Stimulated activated CD8-positive, alpha-beta memory T cell treated with anti-CD3 and anti-CD28 coated beads, Interleukin-15, amount 100 ng/mL, for 48 hours (primary cell): ENCODE results near the gene NTNG1.
"Not testable (repeated sequence)": the region's sequence is repeated elsewhere in the genome, so short reads cannot be mapped to it uniquely, and the experiment has no call there.

Experiments
- DNase-seq, 2 donors: peaks; one replicate each; pipeline ENCODE4 v3.0.0-alpha.2; 2020; ENCODE audit warnings: low read depth in 2 of 2

The NTNG1 gene

DNA sequence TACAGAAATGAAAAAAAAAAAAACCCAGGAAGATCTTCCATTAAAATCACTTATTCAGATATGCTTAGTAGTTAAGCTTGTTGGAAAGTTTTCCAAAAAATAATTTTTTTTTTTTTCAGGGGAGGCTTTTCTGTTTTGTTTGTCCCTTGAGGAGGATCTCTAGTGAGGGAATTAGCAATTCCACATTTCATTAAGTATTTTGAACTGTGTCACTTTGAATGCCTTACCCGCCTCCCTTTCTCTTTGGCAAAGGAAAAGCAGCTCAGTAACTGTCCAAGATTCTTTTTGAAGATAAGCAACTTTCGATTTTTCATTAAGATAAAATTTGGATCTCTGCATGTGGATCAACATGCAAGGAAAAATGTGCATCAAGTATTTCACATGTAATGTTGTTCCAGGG lies 1.8 kb downstream of the NTNG1 start:
- no peak for DNase-seq

DNA sequence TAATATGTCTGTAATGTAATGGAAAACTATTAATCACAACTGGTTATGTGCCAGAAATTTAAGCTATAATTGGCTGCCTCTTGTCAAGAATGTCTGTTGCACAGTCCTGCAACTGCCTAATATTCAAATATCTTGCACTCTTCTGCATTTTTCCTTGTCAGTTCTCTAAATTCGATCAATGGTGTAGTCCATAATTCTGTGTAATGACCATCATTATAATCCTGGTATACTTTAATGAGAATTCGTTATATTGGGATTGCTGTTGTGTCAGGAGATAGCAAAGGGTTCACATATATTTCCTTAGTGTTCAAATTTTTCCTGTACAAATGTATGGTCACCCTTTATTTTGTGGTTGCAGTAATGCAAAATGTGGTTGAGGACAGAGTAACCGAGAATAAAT lies 4.8 kb downstream of the NTNG1 start:
- DNase-seq: no peak

DNA sequence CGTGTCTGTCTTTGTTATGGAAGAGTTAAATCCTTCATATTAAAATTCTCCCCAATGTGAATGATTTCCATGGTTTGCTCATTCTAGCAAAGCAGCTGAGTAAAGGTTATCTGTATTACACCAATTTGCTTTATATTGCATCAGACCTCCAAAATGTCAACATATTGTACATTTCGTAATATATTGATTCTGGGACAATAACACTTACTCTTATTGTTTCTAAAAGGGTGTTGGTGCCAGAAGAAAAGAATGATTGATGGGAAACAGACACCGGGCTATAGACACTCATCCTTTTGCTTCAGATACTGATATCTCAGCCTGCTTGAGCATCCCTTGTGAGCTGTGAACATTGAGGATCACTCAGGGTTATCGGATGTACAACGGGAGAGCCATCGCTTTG lies 7.0 kb downstream of the NTNG1 start:
- no peak for DNase-seq

DNA sequence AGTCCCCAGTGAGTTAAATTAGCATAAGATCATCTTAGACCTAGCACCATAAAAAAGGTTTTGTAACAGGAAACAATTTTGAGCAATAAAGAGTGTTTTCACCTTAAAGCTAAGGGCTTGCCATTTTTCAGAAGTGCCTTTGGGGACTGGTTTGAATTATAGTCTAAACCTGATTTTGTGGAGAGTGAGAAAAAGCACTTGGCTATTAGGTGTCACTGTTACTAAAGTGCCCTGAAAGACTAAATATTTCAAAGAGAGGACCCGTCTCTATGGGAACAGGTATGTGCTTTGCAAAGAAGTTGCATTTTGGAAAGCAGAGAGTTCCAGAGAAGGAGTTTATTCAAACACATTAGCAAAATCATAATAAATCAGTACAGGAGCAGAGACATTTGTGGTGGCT lies 9.1 kb downstream of the NTNG1 start:
- no peak for DNase-seq

DNA sequence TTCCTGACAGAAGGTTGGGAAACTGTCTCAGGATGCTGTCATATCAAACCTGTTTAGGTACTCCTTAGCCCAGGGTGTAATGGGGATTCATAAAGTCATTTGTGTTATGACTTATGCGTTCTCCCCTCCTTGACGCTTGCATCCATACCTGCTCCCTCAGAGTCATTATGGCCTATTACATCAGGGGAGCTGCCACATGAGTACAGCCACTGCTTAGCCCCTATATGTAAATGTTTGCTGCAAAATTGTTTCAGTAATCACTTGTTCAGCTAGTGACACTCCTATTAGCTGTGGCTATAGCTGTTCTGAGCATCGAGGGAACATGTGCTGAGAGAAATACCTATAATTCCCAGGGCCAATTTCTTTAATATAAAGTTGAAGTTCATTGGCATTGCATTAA lies 10.5 kb downstream of the NTNG1 start:
- no peak for DNase-seq

DNA sequence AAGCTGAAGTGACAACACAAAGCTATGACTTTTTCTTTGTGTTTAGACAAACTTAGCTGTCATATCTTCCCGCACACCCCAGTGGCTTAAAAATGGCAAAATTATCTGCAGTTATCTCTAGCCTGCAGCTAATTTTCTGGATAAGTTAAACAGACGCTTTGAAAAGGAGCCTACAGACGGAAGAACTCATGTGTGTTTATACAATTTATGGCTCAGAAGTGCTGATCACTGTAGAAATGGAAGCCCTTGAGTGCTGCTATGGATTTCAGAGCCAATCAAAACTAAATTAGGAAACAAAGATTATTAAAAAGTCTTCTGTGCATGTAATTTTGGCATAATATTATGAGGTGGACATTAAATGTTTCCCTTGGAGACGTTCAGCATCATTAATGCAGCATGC lies 11.6 kb downstream of the NTNG1 start:
- no peak for DNase-seq

DNA sequence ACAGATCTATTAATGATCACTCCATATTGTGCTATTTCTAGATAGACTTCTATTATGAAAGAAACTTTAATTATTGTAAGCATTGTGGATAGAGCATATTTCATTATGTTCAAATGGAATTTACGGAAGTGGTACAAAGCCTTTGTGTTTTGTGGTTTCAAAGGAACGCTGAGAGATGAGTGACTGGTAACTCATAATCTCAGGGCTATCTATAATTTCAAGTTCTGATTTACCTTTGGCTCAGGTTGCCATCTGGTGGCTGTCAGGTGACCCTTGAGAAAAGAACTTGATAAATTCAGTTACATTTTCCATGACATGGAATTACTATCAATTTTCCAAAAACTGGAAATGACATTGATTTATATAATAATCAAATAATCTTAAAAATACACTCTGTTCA lies 12.2 kb downstream of the NTNG1 start:
- DNase-seq: no peak

DNA sequence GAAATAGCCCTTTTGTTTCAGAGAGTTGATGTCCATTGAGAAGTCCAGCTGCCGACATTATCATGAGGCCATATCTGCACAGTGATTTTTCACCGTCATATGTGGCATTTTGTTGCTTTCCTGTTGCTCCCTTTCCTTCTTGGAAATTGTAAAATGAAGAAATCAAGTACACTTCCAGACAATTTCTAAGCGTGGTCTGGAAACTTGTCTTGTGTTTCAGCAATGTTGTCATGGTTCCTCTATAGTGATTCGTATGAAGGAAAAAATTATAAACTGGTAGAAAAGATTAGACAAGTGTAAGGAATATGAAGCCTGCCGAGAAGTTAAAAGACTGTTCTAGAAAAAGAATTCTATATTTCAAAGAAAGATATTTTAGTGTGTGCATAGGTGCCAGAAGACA lies 17.7 kb downstream of the NTNG1 start:
- no peak for DNase-seq

DNA sequence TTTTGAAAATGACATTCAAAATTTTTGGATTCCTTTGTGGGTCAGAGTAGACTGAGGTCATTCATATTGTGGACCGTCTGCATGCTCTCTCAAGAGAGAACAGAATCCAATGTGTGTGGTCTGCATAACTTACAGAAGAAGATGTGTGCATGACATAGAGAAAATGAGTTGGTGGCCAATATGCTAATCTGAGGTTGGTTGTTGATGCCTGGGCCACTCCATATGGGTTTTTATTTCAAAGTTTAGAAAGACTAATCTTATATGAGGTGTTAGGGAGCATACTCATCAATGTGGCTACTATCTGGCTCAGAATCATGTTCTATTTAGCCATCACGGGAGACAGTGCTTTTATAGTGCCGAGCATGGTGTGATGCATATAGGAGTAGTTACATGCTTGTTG lies 18.2 kb downstream of the NTNG1 start:
- DNase-seq: no peak

DNA sequence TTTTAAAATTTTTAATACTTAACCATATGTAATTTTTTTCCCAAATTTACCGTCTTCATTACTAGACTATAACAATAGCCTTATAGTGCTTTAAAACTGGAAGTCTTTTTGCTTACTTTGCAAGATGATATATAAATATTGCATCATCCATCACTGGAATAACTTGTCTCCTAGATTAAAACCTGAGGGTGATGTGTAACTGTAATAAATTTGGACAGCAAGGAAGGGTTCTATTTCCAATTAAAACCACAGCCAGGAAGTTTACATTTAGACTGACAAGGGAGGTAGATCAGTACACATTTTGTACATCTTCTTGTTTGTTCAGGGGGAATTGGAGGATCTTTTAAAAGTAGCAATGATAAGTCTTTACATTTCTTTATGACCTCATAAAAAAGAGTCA lies 21.9 kb downstream of the NTNG1 start:
- no peak for DNase-seq

DNA sequence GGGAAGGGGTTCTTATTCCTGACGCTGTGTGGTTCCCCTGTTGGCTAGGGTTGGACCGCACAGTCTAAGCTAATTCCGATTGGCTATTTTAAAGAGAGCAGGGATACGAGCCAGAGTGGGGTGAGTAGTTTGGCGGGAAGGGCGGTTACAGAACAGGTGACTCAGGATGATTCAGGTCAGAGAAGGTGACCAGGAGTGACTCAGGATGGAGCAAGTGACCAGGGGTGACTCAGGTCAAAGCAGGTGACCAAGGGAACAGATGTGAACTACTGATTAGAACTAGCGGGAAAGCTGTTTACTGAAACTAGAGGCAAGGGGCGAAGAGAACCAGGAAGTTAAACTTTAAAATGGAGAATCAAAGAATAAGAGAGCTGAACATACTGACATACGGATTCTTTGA lies 24.1 kb downstream of the NTNG1 start:
- not testable (repeated sequence) for DNase-seq

DNA sequence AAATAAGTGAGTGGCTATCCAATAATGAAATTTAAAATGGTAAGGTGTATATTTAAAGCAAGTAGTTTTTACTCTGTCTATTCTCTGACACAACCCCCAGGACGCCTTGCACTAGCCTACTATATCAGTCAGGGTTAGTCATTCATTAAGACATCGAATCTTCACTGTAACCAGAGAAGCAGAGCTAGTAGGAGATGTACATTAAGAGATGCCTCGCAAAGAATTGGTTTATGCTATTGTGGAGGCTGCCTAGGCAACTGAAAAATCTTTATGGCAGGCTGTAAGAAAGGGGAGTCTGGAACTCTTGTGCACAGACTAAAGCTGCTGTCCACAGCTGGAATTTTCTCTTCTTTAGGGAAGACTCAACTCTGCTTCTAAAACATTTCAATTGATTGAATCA lies 28.8 kb downstream of the NTNG1 start:
- DNase-seq: no peak

DNA sequence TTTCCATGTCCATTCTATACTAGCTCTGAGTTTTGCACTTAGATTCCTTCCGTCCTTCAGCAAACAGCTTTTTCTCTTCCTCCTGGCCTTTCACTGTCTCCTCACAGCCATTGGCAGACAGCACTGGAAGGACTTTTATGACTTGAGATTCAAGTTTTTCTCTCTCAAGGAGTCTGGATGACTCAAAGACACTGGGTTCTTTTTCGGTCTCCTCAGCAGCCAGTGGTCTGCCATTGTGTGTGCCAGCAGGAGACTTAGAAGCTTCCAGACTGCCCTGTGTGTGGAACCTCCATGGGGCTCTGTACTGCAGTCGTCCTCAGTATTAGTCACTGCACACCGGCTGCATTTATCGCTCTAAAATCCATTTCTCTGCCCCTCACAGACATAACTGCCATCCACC lies 30.5 kb downstream of the NTNG1 start:
- no peak for DNase-seq

DNA sequence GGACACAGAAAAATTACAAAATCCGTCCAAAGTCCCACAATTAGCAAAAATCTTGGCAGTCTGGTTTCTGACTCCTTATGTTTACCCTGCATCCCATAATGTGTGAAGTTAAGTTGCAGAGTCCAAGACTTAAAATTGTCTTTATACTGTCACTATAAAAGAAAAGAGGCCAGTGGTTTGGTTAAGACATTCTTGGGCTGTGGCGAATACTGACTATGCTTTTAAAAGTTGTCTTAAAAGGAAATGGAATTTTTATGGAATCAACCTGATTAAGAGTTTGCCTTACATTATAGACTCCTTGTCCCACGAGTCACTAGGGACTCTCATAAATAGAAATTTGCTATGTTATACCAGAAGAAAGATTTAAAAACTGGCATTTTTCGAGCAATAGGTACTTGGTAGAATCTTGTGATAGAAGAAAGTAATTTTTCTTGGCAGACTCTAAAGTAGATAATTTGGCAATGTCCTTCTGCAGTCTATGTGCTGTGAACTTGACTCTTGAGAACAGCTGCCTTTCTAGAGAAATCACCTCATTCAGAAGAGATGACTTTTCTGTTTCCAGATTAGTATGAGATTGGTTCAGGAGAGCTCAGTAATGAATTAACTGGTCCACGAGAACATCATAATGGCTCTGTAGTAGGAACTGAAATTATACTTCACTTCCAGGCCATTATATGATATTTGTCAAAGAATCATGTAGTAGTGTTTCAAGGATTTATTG lies 31.8 kb downstream of the NTNG1 start:
- DNase-seq: no peak

DNA sequence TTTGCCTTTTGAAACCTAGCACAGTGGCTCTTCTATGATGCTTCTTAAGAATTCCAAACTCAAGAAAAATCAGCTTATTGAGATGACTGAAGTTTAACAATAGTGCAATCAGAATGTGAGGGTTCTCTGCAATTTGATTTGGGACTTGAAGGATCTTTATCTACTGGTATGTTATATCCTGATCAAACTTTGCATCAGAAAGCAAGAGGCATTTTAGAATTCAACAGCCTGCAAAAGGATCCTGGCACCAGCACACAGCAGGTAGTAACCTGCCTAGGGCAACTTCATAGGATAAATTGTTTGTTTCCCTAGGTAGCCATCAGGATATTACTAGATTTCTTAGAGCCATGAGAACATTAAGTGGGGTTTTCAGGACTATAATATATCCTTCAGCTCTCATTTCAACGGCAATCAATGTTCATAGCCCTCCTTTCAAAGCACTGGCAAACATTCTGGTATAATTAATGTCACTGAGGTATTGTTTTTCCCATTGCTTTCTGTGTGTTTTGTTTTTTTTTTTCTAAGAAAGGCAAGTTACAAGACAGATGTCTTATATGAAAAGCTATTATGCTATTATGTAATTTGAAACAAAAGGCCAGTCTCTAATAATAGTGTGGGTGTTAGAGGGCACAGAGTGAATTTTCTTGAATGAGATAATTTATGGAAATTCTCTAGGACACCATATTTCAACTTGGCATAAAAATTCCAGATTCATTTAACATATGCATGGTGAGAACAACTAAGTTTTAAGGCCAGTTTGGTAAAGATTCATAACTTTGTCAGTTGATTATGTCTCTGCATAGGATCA lies 34.5 kb downstream of the NTNG1 start:
- no peak for DNase-seq

DNA sequence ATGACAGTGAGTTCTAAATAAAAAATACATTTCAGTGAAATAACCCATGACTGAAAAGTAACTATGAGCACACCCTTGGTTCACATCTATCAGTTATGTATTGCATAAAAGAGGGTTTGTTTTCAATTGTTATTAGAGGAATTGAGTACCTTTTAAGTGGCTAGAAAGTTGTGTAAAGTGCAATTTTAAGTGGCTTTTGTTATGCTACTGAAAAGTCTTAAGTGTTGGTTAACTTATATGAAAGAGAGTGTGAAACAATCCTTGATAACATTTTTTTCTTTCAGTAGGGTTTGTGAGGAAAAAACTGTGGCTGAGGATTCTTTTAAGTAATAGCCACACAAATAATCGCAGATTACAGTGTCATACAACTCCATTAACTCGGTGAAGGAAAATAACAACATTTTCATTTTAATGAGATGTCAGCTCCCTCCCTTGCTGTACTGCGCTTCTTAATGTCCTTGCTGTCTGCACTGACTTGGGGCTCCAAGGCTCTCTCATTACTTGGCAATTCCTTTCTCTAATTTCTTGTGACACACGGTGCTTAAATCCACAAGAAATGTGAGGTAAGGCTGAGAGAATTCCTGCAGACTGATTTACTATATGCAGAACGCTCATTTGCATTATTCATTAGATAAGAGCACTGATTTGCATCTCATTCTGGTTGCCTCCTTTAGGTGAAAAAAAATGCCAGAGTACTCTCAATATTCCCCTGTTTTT lies 40.6 kb downstream of the NTNG1 start:
- no peak for DNase-seq

DNA sequence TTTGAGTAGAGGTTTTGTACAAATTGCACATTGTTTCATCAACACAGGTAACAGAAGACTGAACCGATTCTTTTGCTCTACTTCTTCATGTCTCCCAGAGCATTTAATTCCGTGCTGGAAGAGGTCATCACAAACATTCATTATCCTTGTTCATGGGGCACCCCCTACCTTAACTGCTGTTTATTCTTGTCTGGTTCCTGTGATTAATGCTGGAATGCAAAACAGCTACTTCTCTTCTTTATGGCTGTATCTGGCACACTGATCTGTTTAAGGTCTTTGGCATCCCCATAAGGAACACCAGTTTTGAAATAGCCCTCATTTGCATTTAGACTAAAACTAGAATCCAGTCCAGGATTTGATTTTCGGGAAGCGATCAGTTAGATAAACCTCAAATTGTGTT lies 42.2 kb downstream of the NTNG1 start:
- DNase-seq: no peak

DNA sequence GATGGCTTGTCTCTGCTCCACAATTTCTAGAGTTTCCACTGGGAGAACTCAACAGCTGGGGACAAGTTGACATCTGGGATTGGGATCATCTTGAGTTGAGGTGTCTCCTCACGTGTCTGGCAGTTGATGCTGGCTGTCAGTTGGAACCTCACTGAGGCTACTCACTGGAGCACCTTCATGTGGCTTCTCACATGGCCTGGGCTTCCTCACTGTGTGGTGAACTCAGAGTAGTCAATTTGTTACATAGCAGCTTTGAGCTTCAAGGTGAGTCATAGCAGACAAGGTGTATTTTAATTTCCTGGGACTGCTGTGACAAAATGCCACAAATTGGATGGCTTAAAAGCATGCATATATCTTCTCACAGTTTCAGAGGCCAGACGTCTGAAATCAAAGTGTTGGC lies 44.0 kb downstream of the NTNG1 start:
- DNase-seq: no peak

DNA sequence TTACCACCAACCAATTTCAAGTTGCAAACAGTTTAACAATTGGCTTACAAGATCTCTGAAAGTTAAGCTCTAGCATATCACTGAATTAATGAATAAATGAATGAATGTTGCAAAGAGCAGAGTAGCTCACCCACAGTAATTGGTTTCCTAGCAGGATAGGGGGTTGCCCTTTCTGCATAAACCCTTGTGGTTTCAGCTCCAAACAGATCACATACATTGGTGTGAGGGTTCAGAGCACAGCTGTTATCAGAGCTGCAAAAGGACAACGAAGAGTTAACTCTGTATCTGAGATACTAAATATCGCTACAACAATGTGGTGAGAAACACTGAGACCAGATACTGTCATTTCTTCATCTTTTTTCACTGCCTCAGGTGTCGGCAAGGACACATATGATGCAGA lies 46.6 kb downstream of the NTNG1 start:
- DNase-seq: no peak

DNA sequence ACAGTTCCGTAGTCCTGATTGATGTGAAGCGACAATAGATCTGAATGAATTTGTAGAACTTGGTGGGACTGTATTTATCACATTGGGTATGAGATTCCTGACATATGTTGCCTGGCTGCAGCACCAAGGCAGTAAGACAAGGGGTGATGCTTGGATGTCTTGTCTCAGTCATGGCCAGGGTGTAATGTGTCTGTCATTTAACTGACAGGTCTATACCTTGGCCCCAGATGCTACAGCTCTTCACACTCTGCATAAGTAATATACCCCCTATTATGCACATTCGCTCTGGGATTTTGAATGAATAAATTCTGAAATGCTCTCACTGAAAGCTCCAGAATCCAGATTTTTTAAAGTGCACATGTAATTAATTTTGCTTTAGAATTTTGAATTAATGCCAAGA lies 47.3 kb downstream of the NTNG1 start:
- DNase-seq: no peak

DNA sequence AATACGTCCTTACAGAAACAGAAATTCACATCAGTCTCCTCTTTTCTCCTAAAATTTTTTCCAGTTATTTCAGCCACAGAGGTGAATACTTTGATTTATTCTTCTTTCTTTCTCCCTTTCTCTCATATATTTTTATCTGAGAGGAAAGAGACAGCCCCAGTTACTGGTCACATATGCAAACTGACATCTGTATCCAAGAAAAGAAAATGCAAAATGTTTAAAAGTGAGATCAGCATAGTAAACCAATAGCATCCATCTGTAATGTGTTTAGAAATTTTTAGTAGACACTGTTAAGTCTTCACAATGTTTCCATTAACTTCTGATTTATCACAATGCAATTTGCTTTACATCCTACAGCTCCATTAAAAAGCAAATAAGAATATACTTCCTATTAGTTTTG lies 53.5 kb downstream of the NTNG1 start:
- no peak for DNase-seq

DNA sequence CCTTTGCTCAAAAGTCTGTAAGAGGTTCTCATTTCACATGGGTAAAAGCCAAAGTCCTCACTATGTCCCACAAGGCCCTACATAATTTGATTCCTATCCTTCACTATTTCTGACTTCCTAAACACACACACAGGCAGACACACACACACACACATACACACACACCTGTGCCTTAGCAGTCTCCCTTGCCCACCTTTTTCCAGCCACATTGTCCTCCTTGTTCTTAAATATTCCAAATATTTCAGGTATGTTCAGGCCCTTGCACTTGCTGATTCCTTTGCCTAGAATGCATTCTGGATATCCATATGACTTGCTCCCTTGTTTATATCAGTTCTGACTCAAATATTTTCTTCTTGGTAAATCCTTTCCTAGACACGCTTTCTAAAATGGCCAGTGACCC lies 54.6 kb downstream of the NTNG1 start:
- no peak for DNase-seq

DNA sequence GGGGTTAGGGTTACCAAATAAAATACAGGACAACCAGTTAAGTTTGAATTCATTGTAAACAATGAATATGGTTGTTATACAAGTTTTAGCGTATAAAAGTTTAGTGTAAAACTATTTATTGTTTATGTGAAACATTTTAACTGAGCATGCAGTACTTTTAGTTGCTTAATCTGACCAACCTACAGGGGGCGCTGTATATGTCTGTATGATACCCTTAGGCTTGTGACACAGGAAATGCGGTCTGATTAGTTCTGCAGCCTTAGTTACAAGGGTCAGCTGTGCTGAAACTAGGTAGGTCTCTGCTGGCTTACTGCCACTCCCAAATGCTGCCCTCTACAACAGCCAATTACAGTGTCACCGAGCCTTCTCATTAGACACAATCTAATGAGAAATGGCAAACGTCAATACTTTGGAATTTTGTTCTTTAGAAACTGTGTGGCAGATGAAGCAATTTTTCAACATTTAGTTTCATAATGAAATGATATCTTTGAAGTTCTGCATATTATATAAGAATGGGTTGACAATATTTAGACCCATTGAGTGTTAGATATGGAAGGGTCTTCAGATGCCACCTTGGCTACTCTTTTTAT lies 56.2 kb downstream of the NTNG1 start:
- no peak for DNase-seq
